HUES64 (cell line): ENCODE results near the gene PTGER4.

Experiments used
- H3K27ac ChIP-seq: 2 replicates; pipeline ENCODE4 v1.7.0; 2013; ENCODE audit warnings: low read depth, low read length, inconsistent platforms
- H3K27me3 ChIP-seq: 2 replicates; pipeline ENCODE4 v1.6.1; 2013; ENCODE audit warnings: mild to moderate bottlenecking, low read length; ENCODE audit not compliant: insufficient read depth
- H3K36me3 ChIP-seq: 2 replicates; pipeline ENCODE4 v1.6.1; 2013; ENCODE audit warnings: mild to moderate bottlenecking, low read length; ENCODE audit not compliant: insufficient read depth
- H3K4me1 ChIP-seq: 2 replicates; pipeline ENCODE4 v1.6.1; 2013; ENCODE audit warnings: mild to moderate bottlenecking, low read length, moderate library complexity; ENCODE audit not compliant: insufficient read depth
- H3K4me3 ChIP-seq: 2 replicates; pipeline ENCODE4 v1.5.1; 2013; ENCODE audit warnings: mild to moderate bottlenecking, low read length, moderate library complexity
- H3K9ac ChIP-seq: 2 replicates; pipeline ENCODE4 v1.6.1; 2013; ENCODE audit warnings: mild to moderate bottlenecking, low read depth, low read length
- H3K9me3 ChIP-seq: 2 replicates; pipeline ENCODE4 v1.6.1; 2013; ENCODE audit warnings: low read depth, low read length; ENCODE audit not compliant: insufficient read depth
- WGBS: fragments of 150-250, 120-280 bp; methylation state at CpG from one replicate; pipeline ENCODE4 v1.1.7; 2013; ENCODE audit warnings: missing lambda C conversion rate; 5-methylcytosine and 5-hydroxymethylcytosine counted together

The PTGER4 gene

DNA sequence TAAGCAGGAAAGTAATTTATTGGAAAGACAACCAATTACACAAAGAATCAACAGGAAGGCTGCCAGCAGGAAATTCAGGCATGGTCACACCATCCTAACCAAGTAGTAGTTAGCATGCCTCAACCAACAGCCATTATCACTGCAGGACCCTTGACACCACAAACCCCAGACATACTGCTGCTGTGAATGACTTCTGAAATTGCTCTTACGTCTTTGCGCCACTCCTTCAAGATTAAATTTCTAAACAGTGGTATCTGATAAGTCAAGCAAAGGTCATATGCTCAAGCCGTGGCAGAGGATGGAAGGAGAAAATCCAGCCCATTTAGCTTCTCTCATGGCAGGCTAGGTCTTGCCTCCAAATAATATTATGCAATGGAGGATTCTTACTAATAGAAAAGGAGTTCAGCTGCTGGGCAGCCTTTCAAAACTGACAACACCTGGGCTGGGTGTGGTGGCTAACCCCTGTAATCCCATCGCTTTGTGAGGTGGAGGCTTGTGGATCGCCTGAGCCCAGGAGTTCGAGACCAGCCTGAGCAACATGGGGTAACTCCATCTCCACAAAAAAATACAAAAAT lies 5.0 kb upstream of the PTGER4 start:
- Histone ChIP-seq H3K4me3 (no peak overlapping the region), H3K27me3 (peaks cover 11% of the 10 kb centered on the region), H3K4me1 (peaks cover 22% of the 10 kb centered on the region), H3K9ac (no peak overlapping the region), H3K36me3 (no peaks in the 10 kb centered on the region), H3K9me3 (no peaks in the 10 kb centered on the region), H3K27ac (no peak overlapping the region)
- 85% methylated on average over 6 of the region's 6 CpGs for WGBS

DNA sequence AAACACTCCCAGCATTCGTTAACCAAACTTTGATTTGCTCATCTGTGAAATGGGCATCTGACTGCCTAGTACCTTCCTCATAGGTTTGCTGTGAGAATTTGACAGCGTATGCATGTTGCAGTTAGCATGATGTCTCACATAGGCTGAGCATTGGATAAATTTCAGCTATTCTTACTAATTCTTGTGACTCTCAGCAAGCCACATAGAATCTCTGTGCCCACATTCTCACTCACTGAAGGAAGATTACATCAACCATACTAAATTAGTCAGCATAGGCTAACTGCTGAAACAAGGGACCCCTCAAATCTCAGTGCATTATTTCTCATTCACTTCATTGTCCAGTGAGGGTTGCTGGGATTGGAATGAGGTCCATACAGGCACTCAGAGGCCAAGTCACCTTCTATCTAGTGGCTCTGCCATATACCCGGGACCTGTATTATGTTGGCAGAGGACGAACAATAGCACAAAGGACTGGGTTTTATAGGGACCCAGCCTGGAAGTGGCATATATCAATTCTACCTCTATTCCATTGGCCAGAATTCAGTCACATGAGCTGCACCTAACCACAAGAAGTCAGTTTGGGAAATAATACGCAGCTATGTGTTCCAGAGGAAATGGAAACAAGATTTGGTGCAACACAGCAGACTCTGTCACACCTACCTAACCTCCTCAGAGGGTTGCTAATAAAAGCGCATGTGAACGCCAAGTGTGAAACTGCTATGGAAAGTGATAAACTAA lies 4.2 kb upstream of the PTGER4 start:
- no peak overlapping the region for H3K4me3 ChIP-seq
- no peaks in the 10 kb centered on the region for H3K36me3 ChIP-seq
- over 99% methylated on average over 7 of the region's 7 CpGs for WGBS
- H3K9ac ChIP-seq = no peak overlapping the region
- no peaks in the 10 kb centered on the region for H3K9me3 ChIP-seq
- no peak overlapping the region for H3K27ac ChIP-seq
- H3K27me3 ChIP-seq = peaks cover 19% of the 10 kb centered on the region
- peaks cover 22% of the 10 kb centered on the region for H3K4me1 ChIP-seq

DNA sequence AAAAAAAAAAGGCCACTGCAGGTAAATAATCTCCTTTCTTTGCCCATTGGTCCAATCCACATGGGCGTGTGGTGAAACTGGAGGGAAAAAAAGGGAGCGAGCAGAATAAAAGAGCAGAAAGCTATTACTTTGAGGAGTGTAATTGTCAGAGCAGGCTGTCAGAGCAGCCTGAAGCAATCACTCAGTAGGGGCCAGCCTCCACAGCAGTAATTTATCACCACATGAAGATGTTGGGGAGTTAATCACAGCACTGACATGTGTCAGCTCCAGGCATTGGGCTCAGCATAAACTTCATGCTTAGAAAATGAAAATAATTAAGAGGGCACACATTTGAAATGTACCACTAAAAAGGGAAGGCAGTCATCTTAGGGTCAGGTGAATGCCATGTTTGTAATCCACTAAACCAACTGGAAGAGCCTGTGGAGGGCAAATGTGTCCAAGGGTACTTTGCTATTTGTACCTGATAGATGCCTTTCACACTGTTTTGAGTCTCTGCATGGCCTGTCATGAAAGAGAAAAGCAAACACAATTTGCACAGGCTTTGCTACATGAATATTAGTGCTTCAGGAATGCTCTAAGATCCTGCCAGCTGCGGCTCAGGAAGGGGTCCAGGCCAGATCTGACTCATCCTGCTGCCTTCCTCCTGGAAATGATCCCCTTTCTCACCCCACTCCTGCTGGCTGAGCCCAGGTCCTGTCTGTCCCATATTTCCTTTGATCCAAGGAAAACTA lies 2.9 kb upstream of the PTGER4 start:
- peaks cover 23% of the 10 kb centered on the region for H3K4me1 ChIP-seq
- no peak overlapping the region for H3K9ac ChIP-seq
- H3K9me3 ChIP-seq = no peaks in the 10 kb centered on the region
- H3K36me3 ChIP-seq = no peaks in the 10 kb centered on the region
- peaks cover 31% of the 10 kb centered on the region for H3K27me3 ChIP-seq
- H3K27ac ChIP-seq = no peak overlapping the region
- WGBS = 59% methylated on average over 3 of the region's 3 CpGs
- no peak overlapping the region for H3K4me3 ChIP-seq

DNA sequence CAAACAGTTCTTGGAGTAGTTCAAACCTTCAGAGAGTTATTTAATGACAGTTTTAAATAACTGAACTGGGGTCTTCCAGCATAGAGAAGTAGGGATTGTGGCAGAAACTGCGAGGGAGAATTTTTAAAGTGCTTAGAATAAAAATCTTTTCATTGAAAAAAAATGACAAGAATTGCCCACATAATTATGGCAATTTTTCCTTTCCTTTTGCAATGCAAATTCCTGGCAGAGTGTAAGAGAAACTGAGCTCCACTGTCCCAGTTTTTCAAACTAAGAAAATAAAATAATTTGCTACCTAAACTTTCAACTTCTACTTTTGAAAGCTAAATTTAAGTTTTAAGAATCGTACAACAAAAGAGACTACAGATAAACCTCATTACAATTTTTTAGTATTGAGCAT lies 2.3 kb upstream of the PTGER4 start:
- Histone ChIP-seq H3K4me1 (peaks cover 30% of the 10 kb centered on the region), H3K9me3 (no peaks in the 10 kb centered on the region), H3K27ac (no peak overlapping the region), H3K9ac (no peak overlapping the region), H3K27me3 (peaks cover 38% of the 10 kb centered on the region), H3K4me3 (no peak overlapping the region), H3K36me3 (no peaks in the 10 kb centered on the region)
- 33% methylated on average over 1 of the region's 2 CpGs for WGBS

DNA sequence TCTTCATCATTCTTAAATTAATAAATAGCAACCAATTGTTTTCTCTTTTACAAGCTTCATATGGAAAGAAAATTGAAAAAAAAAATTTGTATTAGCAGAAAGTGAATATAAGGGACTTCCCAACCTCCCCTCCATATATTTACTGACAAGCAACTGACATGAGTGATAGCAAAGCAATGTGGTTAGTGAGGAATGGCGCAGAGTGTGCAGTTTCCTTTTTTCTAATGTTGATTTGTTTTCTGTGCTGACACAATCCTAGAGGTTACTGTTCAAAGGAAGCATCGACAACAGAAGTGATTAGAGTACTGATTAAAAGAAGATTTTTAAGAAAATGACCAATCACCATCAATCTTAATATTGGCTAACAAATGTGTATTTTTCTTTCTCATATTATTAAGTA lies 1.7 kb upstream of the PTGER4 start:
- Histone ChIP-seq H3K27me3 (peaks cover 43% of the 10 kb centered on the region), H3K9ac (no peak overlapping the region), H3K36me3 (no peaks in the 10 kb centered on the region), H3K27ac (no peak overlapping the region), H3K4me3 (peak overlapping the region; percentile 76), H3K4me1 (peaks cover 30% of the 10 kb centered on the region), H3K9me3 (no peaks in the 10 kb centered on the region)
- WGBS = 67% methylated on average over 2 of the region's 2 CpGs

DNA sequence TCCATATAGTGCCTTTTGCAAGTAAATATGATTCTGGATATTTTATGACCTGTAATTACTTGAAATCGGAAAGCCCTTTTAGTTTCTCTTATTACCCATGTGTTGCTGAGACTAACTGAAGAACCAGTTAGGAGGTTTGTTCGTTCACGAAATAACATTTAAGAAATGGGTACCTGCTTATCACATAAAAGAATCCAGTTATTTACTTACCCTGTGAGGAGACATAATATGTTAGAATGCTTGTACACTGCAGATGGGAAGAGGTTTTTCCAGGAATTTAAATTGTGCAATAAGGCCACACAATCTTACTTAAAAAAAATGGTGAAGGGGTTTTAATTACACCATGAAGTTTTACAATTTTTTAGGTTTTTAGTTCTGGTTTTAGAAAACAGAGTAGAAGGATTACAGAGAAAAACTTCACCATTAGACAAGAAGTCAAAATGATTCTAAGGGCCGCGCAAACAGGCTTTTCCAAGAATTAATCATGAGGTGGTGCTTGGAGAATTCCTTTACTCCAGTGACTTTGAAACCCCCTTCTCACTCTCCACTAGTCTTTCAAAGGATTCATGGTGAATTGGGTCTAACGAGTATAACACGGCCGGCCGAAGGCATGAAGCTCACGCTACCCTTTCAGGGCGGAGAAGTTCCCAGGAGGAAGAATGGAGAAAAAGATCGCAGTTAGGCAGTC lies 1.1 kb upstream of the PTGER4 start:
- Histone ChIP-seq H3K4me1 (peaks cover 30% of the 10 kb centered on the region), H3K9me3 (no peaks in the 10 kb centered on the region), H3K27me3 (peaks cover 49% of the 10 kb centered on the region), H3K36me3 (no peaks in the 10 kb centered on the region), H3K9ac (peak overlapping the region; percentile 55; the same call in 1 of the 2 replicates), H3K27ac (no peak overlapping the region; the same call in 1 of the 2 replicates), H3K4me3 (peak overlapping the region; percentile 76)
- WGBS = 14% methylated on average over 8 of the region's 12 CpGs

DNA sequence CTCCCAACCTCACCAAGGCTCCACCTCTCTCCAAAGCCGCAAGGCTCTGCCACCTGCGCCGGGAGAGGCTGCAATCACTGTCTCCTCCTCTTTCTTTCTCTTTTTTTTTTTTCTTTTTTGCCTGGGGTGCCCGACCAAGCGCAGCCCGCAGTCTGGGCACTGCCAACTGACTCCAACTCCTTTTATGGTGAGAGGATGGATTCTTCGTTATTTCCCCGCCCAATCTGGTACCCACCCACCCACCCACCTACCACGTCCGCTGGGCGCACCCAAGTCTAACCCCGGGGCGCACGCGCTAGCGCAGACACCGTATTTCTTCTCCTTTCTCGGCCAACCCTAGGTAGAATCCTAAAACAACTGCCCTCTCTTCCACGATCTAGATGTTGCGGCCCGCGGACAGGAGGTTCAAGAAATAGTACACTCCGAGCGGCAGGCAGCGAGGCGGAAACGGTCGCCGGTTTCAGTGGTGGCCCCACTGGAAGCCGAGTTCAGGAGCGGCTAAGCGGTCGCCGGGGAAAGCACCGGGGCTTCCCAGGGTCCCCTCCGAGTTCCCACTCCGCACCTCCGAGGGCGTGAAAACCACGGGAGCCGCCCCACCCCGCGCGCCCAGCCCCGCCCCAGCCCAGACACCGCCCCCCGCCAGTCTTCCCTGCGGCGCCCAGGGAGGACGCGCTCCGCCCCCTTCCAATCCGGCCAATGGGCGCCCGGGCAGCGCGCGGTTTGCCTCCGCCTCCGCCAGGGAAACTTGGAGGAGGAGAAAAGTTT lies 385 bp upstream of the PTGER4 start:
- H3K27me3 ChIP-seq = peaks cover 51% of the 10 kb centered on the region
- peak overlapping the region; percentile 60; the same call in 1 of the 2 replicates for H3K27ac ChIP-seq
- H3K4me3 ChIP-seq = peak overlapping the region; percentile 76
- peak overlapping the region; percentile 60 for H3K9ac ChIP-seq
- H3K36me3 ChIP-seq = no peaks in the 10 kb centered on the region
- H3K4me1 ChIP-seq = peaks cover 30% of the 10 kb centered on the region
- WGBS = under 1% methylated on average over 55 of the region's 60 CpGs
- no peaks in the 10 kb centered on the region for H3K9me3 ChIP-seq

DNA sequence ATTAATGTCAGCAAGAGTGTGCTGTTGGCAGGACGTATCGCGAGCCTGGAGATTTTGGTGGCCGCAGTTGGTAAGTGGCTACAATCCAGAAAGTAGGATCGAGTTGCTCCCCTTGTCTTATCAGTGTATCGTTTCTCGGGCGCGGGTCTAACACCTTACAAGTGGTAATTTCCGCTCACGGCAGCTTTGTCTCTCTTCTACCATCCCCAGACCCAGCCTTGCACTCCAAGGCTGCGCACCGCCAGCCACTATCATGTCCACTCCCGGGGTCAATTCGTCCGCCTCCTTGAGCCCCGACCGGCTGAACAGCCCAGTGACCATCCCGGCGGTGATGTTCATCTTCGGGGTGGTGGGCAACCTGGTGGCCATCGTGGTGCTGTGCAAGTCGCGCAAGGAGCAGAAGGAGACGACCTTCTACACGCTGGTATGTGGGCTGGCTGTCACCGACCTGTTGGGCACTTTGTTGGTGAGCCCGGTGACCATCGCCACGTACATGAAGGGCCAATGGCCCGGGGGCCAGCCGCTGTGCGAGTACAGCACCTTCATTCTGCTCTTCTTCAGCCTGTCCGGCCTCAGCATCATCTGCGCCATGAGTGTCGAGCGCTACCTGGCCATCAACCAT lies 1.1 kb downstream of the PTGER4 start:
- no peaks in the 10 kb centered on the region for H3K36me3 ChIP-seq
- peak overlapping the region; percentile 76 for H3K4me3 ChIP-seq
- H3K9me3 ChIP-seq = no peaks in the 10 kb centered on the region
- WGBS = 53% methylated on average over 37 of the region's 37 CpGs
- H3K27ac ChIP-seq = no peak overlapping the region
- peaks cover 54% of the 10 kb centered on the region for H3K27me3 ChIP-seq
- H3K9ac ChIP-seq = no peak overlapping the region
- peaks cover 30% of the 10 kb centered on the region for H3K4me1 ChIP-seq

DNA sequence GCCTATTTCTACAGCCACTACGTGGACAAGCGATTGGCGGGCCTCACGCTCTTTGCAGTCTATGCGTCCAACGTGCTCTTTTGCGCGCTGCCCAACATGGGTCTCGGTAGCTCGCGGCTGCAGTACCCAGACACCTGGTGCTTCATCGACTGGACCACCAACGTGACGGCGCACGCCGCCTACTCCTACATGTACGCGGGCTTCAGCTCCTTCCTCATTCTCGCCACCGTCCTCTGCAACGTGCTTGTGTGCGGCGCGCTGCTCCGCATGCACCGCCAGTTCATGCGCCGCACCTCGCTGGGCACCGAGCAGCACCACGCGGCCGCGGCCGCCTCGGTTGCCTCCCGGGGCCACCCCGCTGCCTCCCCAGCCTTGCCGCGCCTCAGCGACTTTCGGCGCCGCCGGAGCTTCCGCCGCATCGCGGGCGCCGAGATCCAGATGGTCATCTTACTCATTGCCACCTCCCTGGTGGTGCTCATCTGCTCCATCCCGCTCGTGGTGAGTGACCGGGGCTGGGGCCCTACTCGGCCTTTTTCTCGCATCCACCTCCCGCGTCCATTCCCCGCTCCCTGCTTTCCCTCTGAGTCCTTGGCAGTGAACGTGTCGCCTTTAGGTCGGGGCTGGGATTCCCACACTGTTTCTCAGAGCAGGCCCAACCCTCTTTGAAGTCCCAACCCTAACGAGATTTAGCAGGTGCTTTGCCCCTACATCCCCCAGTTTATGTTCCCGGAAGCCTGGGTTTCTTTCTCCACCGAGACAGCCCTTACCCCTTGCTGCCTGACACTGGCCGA lies 1.8 kb downstream of the PTGER4 start:
- Histone ChIP-seq H3K4me1 (peaks cover 30% of the 10 kb centered on the region), H3K27me3 (peaks cover 54% of the 10 kb centered on the region), H3K36me3 (no peaks in the 10 kb centered on the region; the same call in 1 of the 2 replicates), H3K27ac (no peak overlapping the region), H3K9me3 (no peaks in the 10 kb centered on the region), H3K9ac (no peak overlapping the region; the same call in 1 of the 2 replicates), H3K4me3 (peak overlapping the region; percentile 76)
- 50% methylated on average over 67 of the region's 67 CpGs for WGBS
